GM21786 (cell line): ENCODE results near the gene CAPN15.

Experiments
- ATAC-seq: cut with Tn5 transposase; IDR thresholded peaks from one replicate; pipeline ENCODE4 v1.9.1; 2021; ENCODE audit not compliant: unreplicated experiment

The CAPN15 gene

GRCh38 chr16:574021-574760 lies 46.7 kb downstream of the CAPN15 start:
- no peak for ATAC-seq

DNA sequence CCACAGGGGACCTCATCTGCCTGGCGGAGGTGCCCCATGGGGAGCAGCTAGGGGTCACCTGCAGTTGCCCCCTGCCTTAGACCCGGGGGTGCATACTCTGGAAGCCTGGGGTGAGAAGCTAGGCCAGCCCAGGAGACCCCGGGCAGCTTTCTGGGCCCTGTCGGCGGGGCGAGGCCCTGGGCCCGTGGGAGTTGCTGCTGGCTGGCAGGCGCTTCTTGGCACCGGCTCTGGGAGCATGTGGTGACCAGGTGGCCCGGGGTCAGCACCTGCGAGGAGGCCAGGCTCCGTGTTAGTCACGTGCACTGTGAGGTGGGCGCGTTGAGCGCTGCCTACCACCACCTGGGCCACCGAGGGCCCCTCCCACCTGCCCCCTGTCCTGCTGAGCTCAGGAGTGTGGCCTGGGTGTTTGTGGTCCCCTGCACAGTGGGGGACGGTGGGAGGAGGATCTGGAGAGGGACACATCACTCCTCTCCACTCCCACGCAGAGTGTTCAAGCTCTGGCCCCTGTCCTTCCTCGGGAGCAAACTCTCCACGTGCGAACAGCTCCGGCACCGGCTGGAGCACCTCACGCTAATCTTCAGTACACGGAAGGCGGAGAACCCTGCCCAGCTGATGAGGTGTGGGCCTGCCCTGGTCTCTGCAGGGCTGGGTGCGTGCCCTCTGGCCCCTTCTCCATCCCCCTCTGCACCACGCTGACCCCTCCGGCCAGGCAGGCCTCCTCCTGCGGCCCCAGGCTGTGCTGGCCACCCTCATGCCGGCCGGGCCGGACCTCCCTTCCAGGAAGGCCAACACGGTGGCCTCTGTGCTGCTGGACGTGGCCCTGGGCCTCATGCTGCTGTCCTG lies 48.1 kb downstream of the CAPN15 start:
- no peak for ATAC-seq

GRCh38 chr16:576197-576822 lies 48.8 kb downstream of the CAPN15 start:
- ATAC-seq: no peak

GRCh38 chr16:576823-577201 lies 49.3 kb downstream of the CAPN15 start:
- no peak for ATAC-seq

GRCh38 chr16:577796-578195 lies 50.3 kb downstream of the CAPN15 start:
- ATAC-seq: no peak

GRCh38 chr16:578232-578869 lies 50.8 kb downstream of the CAPN15 start:
- ATAC-seq: no peak

DNA sequence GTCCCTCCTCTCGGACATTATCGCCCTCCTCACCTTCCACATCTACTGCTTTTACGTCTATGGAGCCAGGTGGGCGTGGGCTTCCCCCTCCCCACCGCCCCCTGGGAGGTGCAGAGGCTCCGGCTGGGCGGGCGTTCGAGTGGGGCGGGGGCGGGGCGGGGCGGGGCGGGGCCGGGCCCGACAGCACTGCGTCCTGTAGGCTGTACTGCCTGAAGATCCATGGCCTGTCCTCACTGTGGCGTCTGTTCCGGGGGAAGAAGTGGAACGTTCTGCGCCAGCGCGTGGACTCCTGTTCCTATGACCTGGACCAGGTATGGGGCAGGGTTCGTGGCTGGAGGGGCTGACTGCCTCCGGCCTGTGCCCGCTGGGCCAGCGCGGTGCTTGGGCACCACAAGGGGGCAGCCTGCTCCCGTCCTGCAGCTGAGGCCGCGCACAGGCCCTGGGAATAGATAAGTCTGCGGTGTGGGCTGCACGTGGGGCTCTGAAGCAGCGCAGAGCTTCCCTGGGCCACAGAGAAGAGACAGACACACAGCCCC lies 51.4 kb downstream of the CAPN15 start:
- no peak for ATAC-seq

- no peak for ATAC-seq
These were observed 52.8 kb downstream of the CAPN15 start for GRCh38 chr16:580141-580945.

DNA sequence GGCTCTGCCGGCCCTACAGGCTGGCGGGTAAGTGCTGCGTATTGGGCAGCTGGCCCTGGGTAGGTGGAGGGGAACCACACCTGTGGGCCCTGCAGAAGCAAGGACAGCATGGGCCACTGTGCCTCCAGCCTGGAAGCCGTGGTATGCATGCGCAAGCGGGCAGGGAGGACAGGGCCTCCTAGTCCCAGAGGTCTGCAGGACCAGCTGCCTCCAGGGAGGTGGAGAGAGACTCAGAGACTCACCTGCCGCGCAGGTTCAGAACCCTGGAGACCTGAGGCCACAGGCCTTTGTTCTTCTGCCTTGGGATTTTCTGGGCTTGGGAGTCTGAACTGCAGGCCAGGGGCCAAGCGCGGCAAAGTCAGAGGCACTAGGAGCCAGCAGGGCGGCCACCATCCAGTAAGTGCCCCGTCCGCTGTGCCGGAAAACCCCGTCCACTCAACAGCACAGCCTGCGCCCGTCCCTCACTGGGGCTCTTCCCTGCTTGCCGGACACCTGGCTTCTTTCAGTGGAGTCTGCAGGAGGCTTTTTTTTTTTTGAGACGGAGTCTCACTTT lies 53.5 kb downstream of the CAPN15 start:
- ATAC-seq: no peak

DNA sequence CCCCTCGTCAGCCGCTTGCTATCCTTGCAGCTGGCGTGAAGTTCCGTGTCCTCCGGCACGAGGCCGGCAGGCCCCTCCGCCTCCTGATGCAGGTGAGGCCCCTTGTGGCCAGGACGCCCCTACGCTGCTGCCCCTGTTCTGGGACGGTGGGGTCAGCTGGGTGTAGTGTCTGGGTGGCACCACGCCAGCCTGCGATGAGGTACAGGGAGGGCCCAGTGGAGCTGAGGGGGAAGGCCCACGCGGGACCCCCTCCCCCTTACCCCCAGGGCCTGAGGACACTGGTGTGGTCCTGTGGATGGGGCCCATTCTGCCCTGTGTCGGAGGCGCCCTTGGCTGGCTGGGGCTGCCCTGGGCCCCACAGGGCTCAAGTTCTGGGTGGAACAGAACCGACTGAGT lies 54.7 kb downstream of the CAPN15 start:
- no peak for ATAC-seq

DNA sequence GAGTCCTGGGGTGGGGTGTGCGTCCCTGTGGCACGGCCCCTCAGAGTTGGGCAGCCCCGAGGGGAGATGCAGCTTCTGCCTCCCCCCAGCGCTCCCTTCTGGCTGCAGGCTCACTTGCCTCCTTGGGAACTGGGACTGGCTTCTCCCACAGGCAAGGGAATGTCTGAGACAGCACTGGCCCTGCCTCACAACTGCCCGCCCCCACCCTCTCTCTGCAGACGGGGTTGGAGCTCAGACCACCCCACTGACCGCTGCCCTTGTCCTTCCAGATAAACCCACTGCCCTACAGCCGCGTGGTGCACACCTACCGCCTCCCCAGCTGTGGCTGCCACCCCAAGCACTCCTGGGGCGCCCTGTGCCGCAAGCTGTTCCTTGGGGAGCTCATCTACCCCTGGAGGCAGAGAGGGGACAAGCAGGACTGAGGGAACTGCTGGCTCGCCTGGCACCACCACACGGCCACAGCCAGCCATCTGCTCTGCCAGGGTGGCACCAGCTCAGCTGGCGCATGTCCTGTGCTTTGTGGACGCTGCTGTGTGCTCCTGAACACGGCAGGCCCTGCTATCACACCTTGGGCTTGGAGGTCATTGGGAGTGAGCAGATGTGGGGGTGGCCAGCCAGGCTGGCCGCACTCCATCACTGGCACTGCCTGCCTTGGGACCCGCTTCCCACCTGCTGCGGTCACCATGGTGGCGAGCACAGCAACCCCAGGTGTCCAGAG lies 55.3 kb downstream of the CAPN15 start:
- ATAC-seq: no peak

DNA sequence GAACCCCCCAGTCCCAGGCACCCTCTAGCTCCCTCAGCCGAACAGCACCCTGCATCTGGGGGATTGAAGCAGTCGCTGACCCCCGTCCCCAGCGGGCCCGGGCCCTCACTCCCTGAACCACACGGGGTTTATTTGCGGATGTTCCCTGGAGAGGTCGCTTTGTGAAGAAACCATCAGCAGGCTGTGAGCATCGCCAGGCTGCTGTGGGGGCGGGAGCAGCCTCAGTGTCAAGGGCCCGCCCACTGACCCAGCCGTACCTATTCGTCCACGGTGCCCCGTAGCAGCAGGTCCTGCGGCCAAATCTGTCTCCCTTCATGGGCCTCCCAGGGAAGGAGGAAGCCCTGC lies 55.9 kb downstream of the CAPN15 start:
- no peak for ATAC-seq

DNA sequence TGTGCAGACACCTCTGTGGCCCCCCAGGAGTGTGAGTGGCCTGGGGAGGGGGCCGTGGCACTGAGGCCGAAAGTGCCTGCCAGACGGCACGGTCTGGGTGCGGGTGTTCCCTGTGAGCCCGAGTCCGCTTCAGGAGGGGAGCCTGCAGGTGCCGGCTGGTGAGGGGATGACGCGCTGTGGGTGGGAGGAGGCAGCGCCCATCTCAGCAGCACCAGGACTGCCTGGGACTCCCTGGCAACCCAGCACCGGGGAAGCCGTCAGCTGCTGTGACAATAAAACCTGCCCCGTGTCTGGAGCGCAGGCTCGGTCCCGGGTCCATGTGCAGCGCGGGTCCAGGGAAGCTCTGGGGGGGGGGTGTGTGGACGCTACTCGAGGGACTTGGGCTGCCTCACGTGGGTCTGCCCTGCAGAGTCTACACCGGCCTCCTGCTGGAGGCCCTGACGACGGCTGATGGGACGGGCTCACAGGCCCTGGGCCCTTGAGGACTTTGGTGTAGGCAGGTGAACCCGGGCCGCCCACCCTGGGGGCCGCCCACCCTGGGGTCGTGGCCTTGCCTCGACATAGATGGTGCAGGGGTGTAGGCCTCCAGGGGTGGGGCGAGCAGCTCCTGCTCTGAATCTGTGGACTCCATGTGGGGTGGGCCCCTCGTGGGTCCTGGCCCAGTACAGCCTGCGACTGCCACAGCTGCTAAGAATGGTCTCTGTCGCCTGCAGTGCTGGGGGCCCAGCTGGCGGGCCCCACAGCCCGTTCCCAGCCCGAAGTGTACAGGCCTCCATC lies 56.5 kb downstream of the CAPN15 start:
- no peak for ATAC-seq

GRCh38 chr16:585351-585750 lies 57.8 kb downstream of the CAPN15 start:
- no peak for ATAC-seq

GRCh38 chr16:586047-586644 lies 58.6 kb downstream of the CAPN15 start:
- no peak for ATAC-seq

- ATAC-seq: no peak
These were observed 59.4 kb downstream of the CAPN15 start for GRCh38 chr16:586645-587590.

DNA sequence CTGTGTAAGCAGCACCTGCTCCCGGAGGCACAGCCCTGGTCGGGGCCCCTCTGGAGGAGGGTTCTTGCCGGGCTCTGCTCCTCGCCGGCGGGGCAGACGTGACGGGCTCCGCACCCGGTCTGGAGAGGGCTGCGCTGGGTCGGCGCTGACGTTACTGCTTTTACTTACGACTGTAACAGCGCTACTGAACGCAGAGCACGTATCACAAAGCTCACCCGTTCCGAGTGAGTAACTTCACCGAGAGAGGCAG lies 61.1 kb downstream of the CAPN15 start:
- ATAC-seq: peak; percentile 10
